Thyroid gland (tissue), 4 donors: ENCODE measurements around the gene TNIK.

Source experiments
- POLR2A ChIP-seq, 2 donors: fragments of 450-650 bp; IDR thresholded peaks; one replicate each; pipeline ENCODE4 v1.6.1; 2017; ENCODE audit warnings: antibody characterized with exemption in 2 of 2, mild to moderate bottlenecking in 2 of 2, moderate library complexity in 1 of 2
- TF ChIP-seq, protein P1 (sequence below), 6 experiments: fragments of 200-600 bp in 3 of 6; fragments of 450-650 bp in 3 of 6; sonication (generic) in 3 of 6; IDR thresholded peaks; one replicate each; pipeline ENCODE4 v1.5.1; 2016 to 2019; ENCODE audit warnings: antibody characterized with exemption in 6 of 6, mild to moderate bottlenecking in 2 of 6, inconsistent platforms in 1 of 6, moderate library complexity in 1 of 6

GRCh38 chr3:171122240-171122639, 338.0 kb downstream of the TNIK start:
- TF ChIP-seq POLR2A (IDR thresholded peaks at IDR 0.05), result no peak
- TF ChIP-seq, protein P1, sequence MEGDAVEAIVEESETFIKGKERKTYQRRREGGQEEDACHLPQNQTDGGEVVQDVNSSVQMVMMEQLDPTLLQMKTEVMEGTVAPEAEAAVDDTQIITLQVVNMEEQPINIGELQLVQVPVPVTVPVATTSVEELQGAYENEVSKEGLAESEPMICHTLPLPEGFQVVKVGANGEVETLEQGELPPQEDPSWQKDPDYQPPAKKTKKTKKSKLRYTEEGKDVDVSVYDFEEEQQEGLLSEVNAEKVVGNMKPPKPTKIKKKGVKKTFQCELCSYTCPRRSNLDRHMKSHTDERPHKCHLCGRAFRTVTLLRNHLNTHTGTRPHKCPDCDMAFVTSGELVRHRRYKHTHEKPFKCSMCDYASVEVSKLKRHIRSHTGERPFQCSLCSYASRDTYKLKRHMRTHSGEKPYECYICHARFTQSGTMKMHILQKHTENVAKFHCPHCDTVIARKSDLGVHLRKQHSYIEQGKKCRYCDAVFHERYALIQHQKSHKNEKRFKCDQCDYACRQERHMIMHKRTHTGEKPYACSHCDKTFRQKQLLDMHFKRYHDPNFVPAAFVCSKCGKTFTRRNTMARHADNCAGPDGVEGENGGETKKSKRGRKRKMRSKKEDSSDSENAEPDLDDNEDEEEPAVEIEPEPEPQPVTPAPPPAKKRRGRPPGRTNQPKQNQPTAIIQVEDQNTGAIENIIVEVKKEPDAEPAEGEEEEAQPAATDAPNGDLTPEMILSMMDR (IDR thresholded peaks at IDR 0.05), result no peak
